Neural progenitor cell (in vitro differentiated cells): ENCODE data around the gene CDC23. TPM values are rescaled to one million over a fixed set of nuclear protein-coding genes. Genes with fewer than 3 reads are reported as not detected.
"Not testable (repeated sequence)": the region's sequence is repeated elsewhere in the genome, so short reads cannot be mapped to it uniquely, and the experiment has no call there.

Experiments
- DNase-seq: peaks from one replicate; pipeline ENCODE4 v3.0.0-alpha.2; 2016; ENCODE audit warnings: low spot score
- H2AFZ ChIP-seq: fragments of 200-600 bp; sonication (generic); replicated peaks from 2 replicates; pipeline ENCODE4 v1.6.1; 2016; ENCODE audit warnings: antibody characterized with exemption
- H3F3A ChIP-seq: fragments of 200-600 bp; sonication (generic); 2 replicates; pipeline ENCODE4 v1.6.1; 2016; ENCODE audit warnings: antibody characterized with exemption, low read depth
- H3K27ac ChIP-seq: fragments of 200-600 bp; sonication (generic); 2 replicates; pipeline ENCODE4 v1.5.1; 2016; ENCODE audit warnings: mild to moderate bottlenecking
- H3K27me3 ChIP-seq: fragments of 200-600 bp; sonication (generic); 2 replicates; pipeline ENCODE4 v1.6.1; 2016; ENCODE audit warnings: mild to moderate bottlenecking, moderate library complexity
- H3K36me3 ChIP-seq: fragments of 200-600 bp; sonication (generic); 2 replicates; pipeline ENCODE4 v1.5.1; 2016
- H3K4me1 ChIP-seq: fragments of 200-600 bp; sonication (generic); 2 replicates; pipeline ENCODE4 v1.6.1; 2016; ENCODE audit warnings: mixed run types
- H3K4me2 ChIP-seq: fragments of 200-600 bp; sonication (generic); 2 replicates; pipeline ENCODE4 v1.6.1; 2016
- H3K4me3 ChIP-seq: fragments of 200-600 bp; sonication (generic); 2 replicates; pipeline ENCODE4 v1.5.1; 2016
- H3K79me2 ChIP-seq: fragments of 200-600 bp; sonication (generic); 2 replicates; pipeline ENCODE4 v1.6.1; 2016; ENCODE audit warnings: low read depth
- H3K9ac ChIP-seq: fragments of 200-600 bp; sonication (generic); 2 replicates; pipeline ENCODE4 v1.6.1; 2016
- H3K9me3 ChIP-seq: fragments of 200-600 bp; sonication (generic); 2 replicates; pipeline ENCODE4 v1.5.1; 2016; ENCODE audit warnings: low read depth
- H4K20me1 ChIP-seq: fragments of 200-600 bp; sonication (generic); 2 replicates; pipeline ENCODE4 v1.6.1; 2016; ENCODE audit warnings: low read depth
- H3K27ac Mint-ChIP-seq: 3 replicates; pipeline ENCODE4 v1.8.0; 2021; ENCODE audit warnings: mixed read lengths
- H3K27me3 Mint-ChIP-seq: 2 replicates; pipeline ENCODE4 v1.8.0; 2022; ENCODE audit warnings: low read depth, mild to moderate bottlenecking, inconsistent platforms, moderate library complexity, mixed read lengths; ENCODE audit not compliant: insufficient read depth
- H3K36me3 Mint-ChIP-seq: 3 replicates; pipeline ENCODE4 v1.8.0; 2021; ENCODE audit warnings: mixed read lengths
- H3K4me1 Mint-ChIP-seq: 3 replicates; pipeline ENCODE4 v1.8.0; 2021; ENCODE audit warnings: mixed read lengths
- H3K4me3 Mint-ChIP-seq: 3 replicates; pipeline ENCODE4 v1.8.0; 2021; ENCODE audit warnings: mild to moderate bottlenecking, moderate library complexity, mixed read lengths
- H3K9me3 Mint-ChIP-seq: 3 replicates; pipeline ENCODE4 v1.8.0; 2020; ENCODE audit warnings: mixed read lengths
- CTCF ChIP-seq: fragments of 200-600 bp; sonication (generic); IDR thresholded peaks from 2 replicates; pipeline ENCODE4 v1.5.1; 2017; ENCODE audit warnings: antibody characterized with exemption, mild to moderate bottlenecking
- EZH2 ChIP-seq: fragments of 200-600 bp; sonication (generic); IDR thresholded peaks from 2 replicates; pipeline ENCODE4 v1.6.1; 2017; ENCODE audit warnings: antibody characterized with exemption, mild to moderate bottlenecking, moderate library complexity
- EZH2phosphoT487 ChIP-seq: fragments of 200-600 bp; sonication (generic); IDR thresholded peaks from 2 replicates; pipeline ENCODE4 v1.6.1; 2017; ENCODE audit warnings: antibody characterized with exemption
- total RNA-seq: library from RNA; depleted of rRNA; stranded (reverse); fragments of >200 nt; gene quantifications from 2 replicates; pipeline ENCODE4 v1.2.3, GENCODE V29; 2015; ENCODE audit warnings: low replicate concordance

Gene CDC23
- total RNA-seq, 1 donor from 2014 or later: 83.3 TPM

GRCh38 chr5:138252944-138253343, 39.8 kb upstream of the CDC23 start:
- Histone ChIP-seq H3K79me2 (no peaks in the 10 kb centered on the region), H3K9me3 (no peaks in the 10 kb centered on the region), H3K27ac (no peak overlapping the region), H3K4me1 (peaks cover 13% of the 10 kb centered on the region), H3K4me3 (no peak overlapping the region), H3K4me2 (peak overlapping the region; percentile 42), H3K36me3 (no peaks in the 10 kb centered on the region), H2AFZ (peak overlapping the region; percentile 26), H4K20me1 (no peaks in the 10 kb centered on the region), H3K9ac (no peak overlapping the region), H3F3A (peaks cover 5% of the 10 kb centered on the region), H3K27me3 (no peaks in the 10 kb centered on the region)
- peak; percentile 16 for DNase-seq
- peak overlapping the region; percentile 53 for H3K27ac Mint-ChIP-seq
- no peaks in the 10 kb centered on the region for H3K9me3 Mint-ChIP-seq
- TF ChIP-seq EZH2phosphoT487 (no peak), CTCF (no peak), EZH2 (no peak)
- H3K27me3 Mint-ChIP-seq: peaks cover 6% of the 10 kb centered on the region
- no peaks in the 10 kb centered on the region for H3K36me3 Mint-ChIP-seq
- H3K4me1 Mint-ChIP-seq: peaks cover 3% of the 10 kb centered on the region
- H3K4me3 Mint-ChIP-seq: no peak overlapping the region

- not testable (repeated sequence) for H3K36me3 Mint-ChIP-seq, H3K27me3 ChIP-seq, H4K20me1 ChIP-seq, H3K9ac ChIP-seq, H3K4me3 Mint-ChIP-seq, H3K27ac ChIP-seq, H3K4me2 ChIP-seq, H3K9me3 Mint-ChIP-seq, H3K79me2 ChIP-seq, H3K9me3 ChIP-seq, DNase-seq, H3K27ac Mint-ChIP-seq, H2AFZ ChIP-seq, H3K4me3 ChIP-seq, H3K36me3 ChIP-seq
- peaks cover 19% of the 10 kb centered on the region for H3F3A ChIP-seq
- H3K4me1 ChIP-seq: peaks cover 31% of the 10 kb centered on the region
- Mint-ChIP-seq H3K4me1 (peaks cover 28% of the 10 kb centered on the region), H3K27me3 (peaks cover 13% of the 10 kb centered on the region)
Observed at GRCh38 chr5:138247800-138248199, 34.7 kb upstream of the CDC23 start.

- TF ChIP-seq EZH2: no peak
- no peak for TF ChIP-seq EZH2phosphoT487
- TF ChIP-seq CTCF: no peak
- DNase-seq: no peak
- Histone ChIP-seq H3K4me2 (no peak overlapping the region), H4K20me1 (no peaks in the 10 kb centered on the region), H3K36me3 (no peaks in the 10 kb centered on the region), H2AFZ (no peak overlapping the region), H3K27me3 (peaks cover 19% of the 10 kb centered on the region), H3K4me1 (peaks cover 32% of the 10 kb centered on the region), H3F3A (peaks cover 25% of the 10 kb centered on the region), H3K9me3 (no peaks in the 10 kb centered on the region), H3K79me2 (no peaks in the 10 kb centered on the region), H3K4me3 (no peak overlapping the region), H3K9ac (no peak overlapping the region), H3K27ac (no peak overlapping the region)
- H3K36me3 Mint-ChIP-seq: no peaks in the 10 kb centered on the region
- H3K27me3 Mint-ChIP-seq: peaks cover 11% of the 10 kb centered on the region
- H3K4me3 Mint-ChIP-seq: no peak overlapping the region
- peak overlapping the region; percentile 88 for H3K27ac Mint-ChIP-seq
- peaks cover 31% of the 10 kb centered on the region for H3K4me1 Mint-ChIP-seq
- no peaks in the 10 kb centered on the region for H3K9me3 Mint-ChIP-seq
Observed at GRCh38 chr5:138246822-138247221, 33.7 kb upstream of the CDC23 start.

- H3K27ac Mint-ChIP-seq: peak overlapping the region; percentile 88
- H3K4me1 Mint-ChIP-seq: peaks cover 33% of the 10 kb centered on the region
- H3K36me3 Mint-ChIP-seq: no peaks in the 10 kb centered on the region
- TF ChIP-seq EZH2phosphoT487 (no peak), EZH2 (no peak), CTCF (no peak)
- no peak for DNase-seq
- no peak overlapping the region for H3K4me2 ChIP-seq
- no peaks in the 10 kb centered on the region for H3K9me3 ChIP-seq
- H3K4me1 ChIP-seq: peaks cover 32% of the 10 kb centered on the region
- no peaks in the 10 kb centered on the region for H3K79me2 ChIP-seq
- no peaks in the 10 kb centered on the region for H3K36me3 ChIP-seq
- peaks cover 25% of the 10 kb centered on the region for H3F3A ChIP-seq
- H3K4me3 Mint-ChIP-seq: peak overlapping the region; percentile 37
- no peak overlapping the region for H2AFZ ChIP-seq
- H3K27me3 ChIP-seq: peaks cover 24% of the 10 kb centered on the region
- peaks cover 14% of the 10 kb centered on the region for H3K27me3 Mint-ChIP-seq
- H3K9ac ChIP-seq: no peak overlapping the region
- no peaks in the 10 kb centered on the region for H4K20me1 ChIP-seq
- no peaks in the 10 kb centered on the region for H3K9me3 Mint-ChIP-seq
- no peak overlapping the region for H3K27ac ChIP-seq
- no peak overlapping the region for H3K4me3 ChIP-seq
Observed at GRCh38 chr5:138246334-138246733, 33.2 kb upstream of the CDC23 start.
